HG02623 (cell line): ENCODE measurements around the gene LCORL.
A peak's percentile ranks its signal among the peaks of the same experiment; 100 is the strongest.
"Not testable (repeated sequence)": the region's sequence is repeated elsewhere in the genome, so short reads cannot be mapped to it uniquely, and the experiment has no call there.

Source experiments
- ATAC-seq: cut with Tn5 transposase; IDR thresholded peaks from one replicate; pipeline ENCODE4 v1.9.1; 2021; ENCODE audit warnings: moderate library complexity; ENCODE audit not compliant: unreplicated experiment

Gene LCORL

GRCh38 chr4:18021720-18022571, at the start of gene LCORL:
TSS of gene LCORL (minus strand) at chr4:18021755. CDS start at chr4:18021751, 4 bp downstream.
- peak; percentile 70 for ATAC-seq

- ATAC-seq: no peak
Measured at GRCh38 chr4:18069810-18070209, 48.3 kb upstream of the LCORL start.

GRCh38 chr4:18067031-18067430, 45.5 kb upstream of the LCORL start:
- no peak for ATAC-seq

GRCh38 chr4:18063079-18063478, 41.5 kb upstream of the LCORL start:
- ATAC-seq: no peak

GRCh38 chr4:18057821-18058533, 36.4 kb upstream of the LCORL start:
- peak; percentile 60 for ATAC-seq

- ATAC-seq: no peak
Measured at GRCh38 chr4:18056030-18056429, 34.5 kb upstream of the LCORL start.

- ATAC-seq: no peak
Measured at GRCh38 chr4:18052158-18052557, 30.6 kb upstream of the LCORL start.

GRCh38 chr4:18051281-18051680, 29.7 kb upstream of the LCORL start:
- no peak for ATAC-seq

- no peak for ATAC-seq
Measured at GRCh38 chr4:18050448-18050847, 28.9 kb upstream of the LCORL start.

- ATAC-seq: no peak
Measured at GRCh38 chr4:18049446-18049845, 27.9 kb upstream of the LCORL start.

GRCh38 chr4:18042754-18043153, 21.2 kb upstream of the LCORL start:
- ATAC-seq: no peak

GRCh38 chr4:18042012-18042411, 20.5 kb upstream of the LCORL start:
- ATAC-seq: no peak

- no peak for ATAC-seq
Measured at GRCh38 chr4:18041114-18041513, 19.6 kb upstream of the LCORL start.

GRCh38 chr4:18039113-18039512, 17.6 kb upstream of the LCORL start:
- peak; percentile 53 for ATAC-seq

GRCh38 chr4:18036369-18036768, 14.8 kb upstream of the LCORL start:
- not testable (repeated sequence) for ATAC-seq

- ATAC-seq: no peak
Measured at GRCh38 chr4:18034099-18034498, 12.5 kb upstream of the LCORL start.

GRCh38 chr4:18033111-18034085, 11.8 kb upstream of the LCORL start:
- ATAC-seq: no peak

GRCh38 chr4:18025288-18025687, 3.7 kb upstream of the LCORL start:
- ATAC-seq: no peak

- ATAC-seq: no peak
Measured at GRCh38 chr4:18022572-18023050, 1.1 kb upstream of the LCORL start.

GRCh38 chr4:18021470-18021719, 160 bp downstream of the LCORL start:
- peak; percentile 8 for ATAC-seq
